ENCODE results near the gene HSD11B1L.

HSD11B1L gene

GRCh38 chr19:5680437-5681368 lies at the start of gene HSD11B1L, which contains the start of gene MICOS13:
Gene HSD11B1L (plus strand): TSS chr19:5681027. CDS start chr19:5684833, 3,806 bp downstream.
Gene MICOS13 (minus strand): TSS chr19:5680516. CDS start chr19:5680486, 30 bp downstream.
- DNase-seq (ENCODE audit: low spot score): peak; percentile 99

GRCh38 chr19:5631567-5632240 lies 49.1 kb upstream of the HSD11B1L start:
- no peak for DNase-seq (ENCODE audit: low spot score)

- DNase-seq (ENCODE audit: low spot score): no peak
Observed at GRCh38 chr19:5632241-5632612, 48.6 kb upstream of the HSD11B1L start.

GRCh38 chr19:5632657-5633056 lies 48.2 kb upstream of the HSD11B1L start:
- DNase-seq (ENCODE audit: low spot score): no peak

- DNase-seq (ENCODE audit: low spot score): no peak
Observed at GRCh38 chr19:5635427-5635826, 45.4 kb upstream of the HSD11B1L start.

GRCh38 chr19:5637971-5638370 lies 42.9 kb upstream of the HSD11B1L start:
- DNase-seq (ENCODE audit: low spot score): no peak

- no peak for DNase-seq (ENCODE audit: low spot score)
Observed at GRCh38 chr19:5641171-5641570, 39.7 kb upstream of the HSD11B1L start.

- no peak for DNase-seq (ENCODE audit: low spot score)
Observed at GRCh38 chr19:5642204-5642603, 38.6 kb upstream of the HSD11B1L start.

GRCh38 chr19:5643060-5643459 lies 37.8 kb upstream of the HSD11B1L start:
- no peak for DNase-seq (ENCODE audit: low spot score)

GRCh38 chr19:5644037-5644436 lies 36.8 kb upstream of the HSD11B1L start:
- DNase-seq (ENCODE audit: low spot score): no peak

- no peak for DNase-seq (ENCODE audit: low spot score)
Observed at GRCh38 chr19:5645409-5645808, 35.4 kb upstream of the HSD11B1L start.

GRCh38 chr19:5646703-5647102 lies 34.1 kb upstream of the HSD11B1L start:
- DNase-seq (ENCODE audit: low spot score): no peak

GRCh38 chr19:5648464-5648863 lies 32.4 kb upstream of the HSD11B1L start:
- no peak for DNase-seq (ENCODE audit: low spot score)

- no peak for DNase-seq (ENCODE audit: low spot score)
Observed at GRCh38 chr19:5651361-5651760, 29.5 kb upstream of the HSD11B1L start.

GRCh38 chr19:5652261-5652660 lies 28.6 kb upstream of the HSD11B1L start:
- DNase-seq (ENCODE audit: low spot score): no peak

GRCh38 chr19:5654931-5655330 lies 25.9 kb upstream of the HSD11B1L start:
- DNase-seq (ENCODE audit: low spot score): no peak

- DNase-seq (ENCODE audit: low spot score): no peak
Observed at GRCh38 chr19:5655412-5655811, 25.4 kb upstream of the HSD11B1L start.

GRCh38 chr19:5661483-5661882 lies 19.3 kb upstream of the HSD11B1L start:
- DNase-seq (ENCODE audit: low spot score): no peak

- DNase-seq (ENCODE audit: low spot score): no peak
Observed at GRCh38 chr19:5663904-5664303, 16.9 kb upstream of the HSD11B1L start.

- no peak for DNase-seq (ENCODE audit: low spot score)
Observed at GRCh38 chr19:5664515-5664914, 16.3 kb upstream of the HSD11B1L start.

- DNase-seq (ENCODE audit: low spot score): no peak
Observed at GRCh38 chr19:5665781-5666513, 14.9 kb upstream of the HSD11B1L start.

GRCh38 chr19:5666921-5667610 lies 13.8 kb upstream of the HSD11B1L start:
- DNase-seq (ENCODE audit: low spot score): no peak
